Smooth muscle cell (in vitro differentiated cells): Measurements from ENCODE around the gene MAP2K5. TPM values are rescaled to one million over a fixed set of nuclear protein-coding genes. Genes with fewer than 3 reads are reported as not detected.

Experiments
- DNase-seq: peaks from one replicate; lab custom pipeline; 2025; ENCODE audit not compliant: unreplicated experiment; lab: John Stamatoyannopoulos, UW
- H2AFZ ChIP-seq: fragments of 200-600 bp; sonication (generic); 2 replicates; pipeline ENCODE4 v1.6.0; 2016; ENCODE audit warnings: antibody characterized with exemption, low read depth, mild to moderate bottlenecking
- H3F3A ChIP-seq: fragments of 200-600 bp; sonication (generic); 2 replicates; pipeline ENCODE4 v1.6.0; 2017; ENCODE audit warnings: antibody characterized with exemption, low read depth
- H3K27ac ChIP-seq: fragments of 200-600 bp; sonication (generic); 2 replicates; pipeline ENCODE4 v1.5.1; 2016; ENCODE audit warnings: low read depth, mild to moderate bottlenecking
- H3K27me3 ChIP-seq: fragments of 200-600 bp; sonication (generic); 2 replicates; pipeline ENCODE4 v1.6.1; 2016; ENCODE audit warnings: low read depth, mild to moderate bottlenecking
- H3K36me3 ChIP-seq: fragments of 200-600 bp; sonication (generic); 2 replicates; pipeline ENCODE4 v1.5.1; 2016; ENCODE audit warnings: low read depth
- H3K4me1 ChIP-seq: fragments of 200-600 bp; sonication (generic); 2 replicates; pipeline ENCODE4 v1.5.1; 2016; ENCODE audit warnings: low read depth
- H3K4me2 ChIP-seq: fragments of 200-600 bp; sonication (generic); 2 replicates; pipeline ENCODE4 v1.6.0; 2016; ENCODE audit warnings: mild to moderate bottlenecking
- H3K4me3 ChIP-seq: fragments of 200-600 bp; sonication (generic); 2 replicates; pipeline ENCODE4 v1.5.1; 2016; ENCODE audit warnings: mild to moderate bottlenecking
- H3K79me2 ChIP-seq: fragments of 200-600 bp; sonication (generic); 2 replicates; pipeline ENCODE4 v1.6.0; 2016; ENCODE audit warnings: low read depth, mild to moderate bottlenecking
- H3K9ac ChIP-seq: fragments of 200-600 bp; sonication (generic); 2 replicates; pipeline ENCODE4 v1.6.0; 2016; ENCODE audit warnings: low read depth
- H3K9me3 ChIP-seq: fragments of 200-600 bp; sonication (generic); replicated peaks from 2 replicates; pipeline ENCODE4 v1.5.1; 2016; ENCODE audit warnings: low read depth
- H4K20me1 ChIP-seq: fragments of 200-600 bp; sonication (generic); 2 replicates; pipeline ENCODE4 v1.6.0; 2016; ENCODE audit warnings: low read depth
- CTCF ChIP-seq: fragments of 200-600 bp; sonication (generic); IDR thresholded peaks from 2 replicates; pipeline ENCODE4 v1.5.1; 2017; ENCODE audit warnings: borderline replicate concordance, mild to moderate bottlenecking, antibody characterized with exemption; ENCODE audit not compliant: insufficient read depth, poor library complexity, severe bottlenecking
- WGBS: methylation state at CpG from one replicate; pipeline ENCODE4 v1.1.7; 2016; ENCODE audit warnings: low lambda C conversion rate; 5-methylcytosine and 5-hydroxymethylcytosine counted together
- polyA plus RNA-seq: library from polyadenylated mRNA; unstranded; fragments of >200 nt; fragmentation: Nextera tagmentation; extraction: Ambion mirVana; gene quantifications from 2 replicates; pipeline ENCODE4 v1.2.1, GENCODE V29; 2016
- total RNA-seq: library from RNA; depleted of rRNA; stranded (reverse); fragments of >200 nt; gene quantifications from 2 replicates; pipeline ENCODE4 v1.2.3, GENCODE V29; 2014

MAP2K5 gene
- total and polyA plus RNA-seq, 2 experiments from 2014 or later = 4.4 to 7.4 TPM

GRCh38 chr15:67547064-67547463 lies 4.6 kb downstream of the MAP2K5 start:
- H3K79me2 ChIP-seq = no peaks in the 10 kb centered on the region
- peaks cover 18% of the 10 kb centered on the region for H3K4me1 ChIP-seq
- H3K27ac ChIP-seq = no peak overlapping the region
- no peak overlapping the region for H3K4me3 ChIP-seq
- no peak overlapping the region for H2AFZ ChIP-seq
- H3K9ac ChIP-seq = no peak overlapping the region
- peaks cover 8% of the 10 kb centered on the region for H4K20me1 ChIP-seq
- no peak overlapping the region for H3K4me2 ChIP-seq
- H3K27me3 ChIP-seq = no peaks in the 10 kb centered on the region
- no peaks in the 10 kb centered on the region for H3F3A ChIP-seq
- WGBS = 86% methylated on average over 2 of the region's 2 CpGs
- H3K36me3 ChIP-seq = no peaks in the 10 kb centered on the region
- no peaks in the 10 kb centered on the region for H3K9me3 ChIP-seq
- no peak for TF ChIP-seq CTCF
- no peak for DNase-seq

GRCh38 chr15:67547836-67548235 lies 5.3 kb downstream of the MAP2K5 start:
- Histone ChIP-seq H3K9me3 (no peaks in the 10 kb centered on the region), H4K20me1 (peaks cover 8% of the 10 kb centered on the region), H3F3A (no peaks in the 10 kb centered on the region), H3K4me1 (peaks cover 18% of the 10 kb centered on the region), H3K36me3 (no peaks in the 10 kb centered on the region), H3K4me3 (no peak overlapping the region), H3K79me2 (no peaks in the 10 kb centered on the region), H3K4me2 (no peak overlapping the region), H3K27me3 (no peaks in the 10 kb centered on the region), H3K9ac (no peak overlapping the region), H3K27ac (no peak overlapping the region), H2AFZ (no peak overlapping the region)
- 73% methylated on average over 3 of the region's 3 CpGs for WGBS
- no peak for DNase-seq
- TF ChIP-seq CTCF = no peak

GRCh38 chr15:67548236-67548852 lies 5.8 kb downstream of the MAP2K5 start:
- H4K20me1 ChIP-seq = peaks cover 8% of the 10 kb centered on the region
- no peak overlapping the region for H3K4me3 ChIP-seq
- WGBS = 38% methylated on average over 2 of the region's 2 CpGs
- no peaks in the 10 kb centered on the region for H3K79me2 ChIP-seq
- H3K9me3 ChIP-seq = no peaks in the 10 kb centered on the region
- no peak for TF ChIP-seq CTCF
- peaks cover 18% of the 10 kb centered on the region for H3K4me1 ChIP-seq
- H3K9ac ChIP-seq = no peak overlapping the region
- DNase-seq = no peak
- no peak overlapping the region for H2AFZ ChIP-seq
- H3K36me3 ChIP-seq = no peaks in the 10 kb centered on the region
- no peaks in the 10 kb centered on the region for H3F3A ChIP-seq
- H3K27me3 ChIP-seq = no peaks in the 10 kb centered on the region
- H3K27ac ChIP-seq = no peak overlapping the region
- H3K4me2 ChIP-seq = no peak overlapping the region
